ENCODE measurements around the gene EXOC6. TPM values are rescaled to one million over a fixed set of nuclear protein-coding genes. Genes with fewer than 3 reads are reported as not detected.

EXOC6 gene
- total RNA-seq, 1 experiment from 2014 or later, result 12.9 TPM

DNA sequence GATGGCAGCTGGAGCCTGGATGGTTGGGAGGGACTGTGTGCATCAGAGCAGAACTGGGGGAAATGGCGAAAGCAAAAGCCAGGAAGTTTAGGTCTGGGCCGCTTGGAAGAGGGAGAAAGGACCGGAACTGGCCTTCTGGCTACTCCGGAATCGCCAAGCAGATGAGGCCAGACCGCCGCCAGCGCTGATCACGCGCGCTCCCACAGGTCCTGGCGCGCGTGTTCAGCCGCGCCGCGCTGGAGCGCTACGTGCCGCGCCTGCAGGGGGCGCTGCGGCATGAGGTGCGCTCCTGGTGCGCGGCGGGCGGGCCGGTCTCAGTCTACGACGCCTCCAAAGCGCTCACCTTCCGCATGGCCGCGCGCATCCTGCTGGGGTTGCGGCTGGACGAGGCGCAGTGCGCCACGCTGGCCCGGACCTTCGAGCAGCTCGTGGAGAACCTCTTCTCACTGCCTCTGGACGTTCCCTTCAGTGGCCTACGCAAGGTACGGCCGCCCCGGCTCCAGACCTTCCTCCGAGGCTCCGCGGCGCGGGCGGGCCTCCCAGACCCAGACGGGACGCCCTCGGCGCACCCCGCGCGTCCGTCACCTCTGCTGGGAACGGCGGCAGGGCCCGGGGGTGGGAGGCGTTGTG, 214.3 kb downstream of the EXOC6 start:
- no TSS peak for BruUV-seq (replicated peaks)
- ChIA-PET CTCF (no interaction called here), RAD21 (ENCODE audit: low non-redundant PET in 1 of 2, low total read pairs in 2 of 2, uncharacterized antibody in 2 of 2, unreplicated experiment in 2 of 2) (interaction anchor here in 1 of 2 experiments (0.6 kb wide), 1 partner anchor 251 kb away, joined by 3 read pairs; no protein-coding TSS in a partner anchor), POLR2A (no interaction called here)
- TF ChIP-seq, protein P1, sequence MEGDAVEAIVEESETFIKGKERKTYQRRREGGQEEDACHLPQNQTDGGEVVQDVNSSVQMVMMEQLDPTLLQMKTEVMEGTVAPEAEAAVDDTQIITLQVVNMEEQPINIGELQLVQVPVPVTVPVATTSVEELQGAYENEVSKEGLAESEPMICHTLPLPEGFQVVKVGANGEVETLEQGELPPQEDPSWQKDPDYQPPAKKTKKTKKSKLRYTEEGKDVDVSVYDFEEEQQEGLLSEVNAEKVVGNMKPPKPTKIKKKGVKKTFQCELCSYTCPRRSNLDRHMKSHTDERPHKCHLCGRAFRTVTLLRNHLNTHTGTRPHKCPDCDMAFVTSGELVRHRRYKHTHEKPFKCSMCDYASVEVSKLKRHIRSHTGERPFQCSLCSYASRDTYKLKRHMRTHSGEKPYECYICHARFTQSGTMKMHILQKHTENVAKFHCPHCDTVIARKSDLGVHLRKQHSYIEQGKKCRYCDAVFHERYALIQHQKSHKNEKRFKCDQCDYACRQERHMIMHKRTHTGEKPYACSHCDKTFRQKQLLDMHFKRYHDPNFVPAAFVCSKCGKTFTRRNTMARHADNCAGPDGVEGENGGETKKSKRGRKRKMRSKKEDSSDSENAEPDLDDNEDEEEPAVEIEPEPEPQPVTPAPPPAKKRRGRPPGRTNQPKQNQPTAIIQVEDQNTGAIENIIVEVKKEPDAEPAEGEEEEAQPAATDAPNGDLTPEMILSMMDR (IDR thresholded peaks at IDR 0.05 in 2 of 3, conservative IDR thresholded peaks at IDR 0.05 in 1 of 3; ENCODE audit: borderline replicate concordance in 1 of 3, insufficient read depth in 1 of 3, low read depth in 2 of 3, low read length in 2 of 3), result peak in 1 of 3 experiments; percentile 25; a peak in 2 of 6 replicates
- no peak for TF ChIP-seq POLR2A (IDR thresholded peaks at IDR 0.05; ENCODE audit: borderline replicate concordance, extremely low read depth, insufficient read depth, insufficient read length)
- DNase-seq (ENCODE audit: low read depth, low spot score) (no peak), ATAC-seq (no peak)
- no peak overlapping the region for H3K27ac ChIP-seq (ENCODE audit: low read depth, low read length)
- H3K36me3 ChIP-seq (ENCODE audit: control insufficient read depth in 1 of 2, insufficient read depth in 2 of 2, low read length in 2 of 2), result no peaks in the 10 kb centered on the region
- H2AFZ ChIP-seq (ENCODE audit: low read depth, low read length, poor library complexity, severe bottlenecking), result no peak overlapping the region
- H3K9me3 ChIP-seq (ENCODE audit: control insufficient read depth in 1 of 2, insufficient read depth in 1 of 2, low read depth in 1 of 2, low read length in 2 of 2), result no peaks in the 10 kb centered on the region
- no peaks in the 10 kb centered on the region for H3K27me3 ChIP-seq (ENCODE audit: insufficient read depth, low read length)
- H3K4me1 ChIP-seq (ENCODE audit: control insufficient read depth in 1 of 2, insufficient read depth in 2 of 2, low read length in 2 of 2), result no peaks in the 10 kb centered on the region
- no peak overlapping the region for H3K4me2 ChIP-seq (ENCODE audit: low read length)
- H3K9ac ChIP-seq (ENCODE audit: low read length), result no peak overlapping the region
- intact Hi-C loops (cut with micrococcal nuclease), result no loop called here
- no peaks in the 10 kb centered on the region for H4K20me1 ChIP-seq (ENCODE audit: insufficient read depth)
- H3K9me2 ChIP-seq (ENCODE audit: insufficient read depth), result no peaks in the 10 kb centered on the region
- no peak overlapping the region for H3K4me3 ChIP-seq (replicated peaks in 1 of 2; ENCODE audit: low read depth in 1 of 2, low read length in 2 of 2)
- no peaks in the 10 kb centered on the region for H3K79me2 ChIP-seq (ENCODE audit: insufficient read depth, low read length)

DNA sequence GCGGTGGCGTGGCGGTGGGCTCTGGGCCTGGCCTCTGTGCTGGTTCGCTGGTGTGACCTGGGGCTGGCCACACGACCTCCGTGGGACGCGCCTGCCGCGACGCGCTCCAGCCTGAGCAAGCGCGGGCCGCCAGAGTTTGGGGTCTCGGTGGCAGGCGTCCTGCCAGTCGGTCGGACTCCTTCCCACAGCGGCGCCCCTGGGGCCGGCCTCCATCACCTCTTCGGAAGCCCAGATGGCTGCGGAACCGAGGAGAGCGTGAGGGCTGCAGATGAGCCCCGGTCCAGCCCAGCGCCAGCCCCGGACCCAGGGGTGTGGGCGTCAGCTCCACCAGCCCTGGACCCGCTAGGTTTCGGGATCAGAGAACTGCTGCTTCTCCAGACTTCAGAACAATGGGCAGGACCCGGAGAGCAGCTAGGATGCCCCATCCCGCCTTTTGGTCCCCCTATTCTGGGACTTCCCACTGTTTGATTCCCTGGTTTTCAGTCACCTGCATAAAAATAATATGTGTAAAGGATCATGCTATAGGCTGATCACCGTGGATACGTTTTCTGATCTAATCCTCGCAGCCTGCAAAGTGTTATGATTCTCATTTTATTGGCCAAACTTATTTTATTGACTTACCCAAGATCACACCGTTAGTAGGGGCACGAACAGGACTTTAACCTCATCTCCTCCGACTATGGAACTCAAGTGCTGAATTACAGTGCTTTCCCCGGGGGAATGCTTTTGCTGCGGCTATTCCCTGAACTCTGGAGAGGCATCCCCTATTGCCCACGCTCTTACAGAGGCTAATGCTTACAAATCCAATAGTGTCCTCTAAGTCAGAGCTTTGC, 215.0 kb downstream of the EXOC6 start:
- DNase-seq (ENCODE audit: low read depth, low spot score), result no peak
- no peaks in the 10 kb centered on the region for H3K79me2 ChIP-seq (ENCODE audit: insufficient read depth, low read length)
- H3K27me3 ChIP-seq (ENCODE audit: insufficient read depth, low read length), result no peaks in the 10 kb centered on the region
- H3K9ac ChIP-seq (ENCODE audit: low read length), result no peak overlapping the region
- CTCF ChIA-PET, result no interaction called here
- TF ChIP-seq SRF (IDR thresholded peaks at IDR 0.05; ENCODE audit: low read depth) (no peak), CBX3 (IDR thresholded peaks at IDR 0.05; ENCODE audit: low read depth) (no peak), ZFX (IDR thresholded peaks at IDR 0.05) (no peak), YY1 (IDR thresholded peaks at IDR 0.05; ENCODE audit: extremely low read depth, insufficient replicate concordance, low read depth, low read length) (no peak), SIN3A (IDR thresholded peaks at IDR 0.05; ENCODE audit: low read depth) (no peak), EZH2phosphoT487 (IDR thresholded peaks at IDR 0.05; ENCODE audit: borderline replicate concordance) (no peak), POLR2A (IDR thresholded peaks at IDR 0.05; ENCODE audit: borderline replicate concordance, extremely low read depth, insufficient read depth, insufficient read length) (no peak)
- H4K20me1 ChIP-seq (ENCODE audit: insufficient read depth), result no peaks in the 10 kb centered on the region
- intact Hi-C loops (cut with micrococcal nuclease), result no loop called here
- no peak overlapping the region for H3K4me2 ChIP-seq (ENCODE audit: low read length)
- ATAC-seq, result no peak
- H3K4me3 ChIP-seq (replicated peaks in 1 of 2; ENCODE audit: low read depth in 1 of 2, low read length in 2 of 2), result no peak overlapping the region
- BruUV-seq (replicated peaks), result no TSS peak
- no peaks in the 10 kb centered on the region for H3K9me2 ChIP-seq (ENCODE audit: insufficient read depth)
- RAD21 ChIA-PET (ENCODE audit: low non-redundant PET in 1 of 2, low total read pairs in 2 of 2, uncharacterized antibody in 2 of 2, unreplicated experiment in 2 of 2), result interaction anchor here in 1 of 2 experiments (0.6 kb wide), 1 partner anchor 252 kb away, joined by 3 read pairs; no protein-coding TSS in a partner anchor
- H3K27ac ChIP-seq (ENCODE audit: low read depth, low read length), result no peak overlapping the region
- H3K36me3 ChIP-seq (ENCODE audit: control insufficient read depth in 1 of 2, insufficient read depth in 2 of 2, low read length in 2 of 2), result no peaks in the 10 kb centered on the region
- no peak overlapping the region for H2AFZ ChIP-seq (ENCODE audit: low read depth, low read length, poor library complexity, severe bottlenecking)
- POLR2A ChIA-PET, result no interaction called here
- no peaks in the 10 kb centered on the region for H3K9me3 ChIP-seq (ENCODE audit: control insufficient read depth in 1 of 2, insufficient read depth in 1 of 2, low read depth in 1 of 2, low read length in 2 of 2)
- H3K4me1 ChIP-seq (ENCODE audit: control insufficient read depth in 1 of 2, insufficient read depth in 2 of 2, low read length in 2 of 2), result no peaks in the 10 kb centered on the region
